HG02763 (cell line): Measurements from ENCODE around the gene DCAF10.
"Not testable (repeated sequence)": the region's sequence is repeated elsewhere in the genome, so short reads cannot be mapped to it uniquely, and the experiment has no call there.

Experiments used
- ATAC-seq: cut with Tn5 transposase; IDR thresholded peaks from one replicate; pipeline ENCODE4 v1.9.1; 2021; ENCODE audit warnings: mild to moderate bottlenecking, moderate library complexity; ENCODE audit not compliant: unreplicated experiment

The DCAF10 gene

DNA sequence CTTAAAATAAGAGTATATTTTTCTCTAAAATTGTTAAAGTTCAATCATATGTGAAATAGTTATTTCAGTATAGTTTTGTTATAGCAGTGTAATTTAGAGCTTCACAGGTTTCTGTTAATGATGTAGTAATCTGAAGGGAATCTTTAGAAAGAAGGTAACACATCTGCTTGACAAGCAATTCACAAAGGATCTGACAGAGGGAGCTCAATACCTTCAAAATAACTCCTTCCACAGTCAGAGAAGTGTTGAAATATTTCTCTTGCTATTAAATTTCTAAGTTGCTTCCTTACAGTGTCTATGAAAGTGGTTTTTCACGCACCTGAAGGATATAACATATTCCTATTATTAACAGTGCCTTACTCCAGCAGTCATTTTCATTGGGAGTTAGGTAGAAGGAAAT lies 58.4 kb downstream of the DCAF10 start:
- ATAC-seq: no peak

DNA sequence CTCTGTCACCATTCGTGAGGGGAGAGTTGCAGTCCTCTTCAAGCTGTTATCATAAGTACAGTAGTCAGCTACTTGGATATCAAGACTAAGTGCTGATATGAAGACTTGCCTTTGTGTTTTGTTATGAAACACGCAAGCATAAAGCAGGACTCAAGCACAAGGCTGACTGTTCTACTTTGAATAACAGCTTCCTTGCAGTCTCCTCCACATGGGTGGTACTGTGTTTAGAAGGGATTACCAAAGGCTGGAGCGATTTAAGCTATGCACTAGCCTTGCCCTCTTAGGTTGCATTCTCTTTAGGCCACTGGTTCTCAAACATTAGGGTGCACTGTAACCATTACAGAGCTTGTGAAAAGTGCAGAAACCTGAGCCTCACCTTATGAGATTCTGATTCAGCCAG lies 61.9 kb downstream of the DCAF10 start:
- no peak for ATAC-seq

DNA sequence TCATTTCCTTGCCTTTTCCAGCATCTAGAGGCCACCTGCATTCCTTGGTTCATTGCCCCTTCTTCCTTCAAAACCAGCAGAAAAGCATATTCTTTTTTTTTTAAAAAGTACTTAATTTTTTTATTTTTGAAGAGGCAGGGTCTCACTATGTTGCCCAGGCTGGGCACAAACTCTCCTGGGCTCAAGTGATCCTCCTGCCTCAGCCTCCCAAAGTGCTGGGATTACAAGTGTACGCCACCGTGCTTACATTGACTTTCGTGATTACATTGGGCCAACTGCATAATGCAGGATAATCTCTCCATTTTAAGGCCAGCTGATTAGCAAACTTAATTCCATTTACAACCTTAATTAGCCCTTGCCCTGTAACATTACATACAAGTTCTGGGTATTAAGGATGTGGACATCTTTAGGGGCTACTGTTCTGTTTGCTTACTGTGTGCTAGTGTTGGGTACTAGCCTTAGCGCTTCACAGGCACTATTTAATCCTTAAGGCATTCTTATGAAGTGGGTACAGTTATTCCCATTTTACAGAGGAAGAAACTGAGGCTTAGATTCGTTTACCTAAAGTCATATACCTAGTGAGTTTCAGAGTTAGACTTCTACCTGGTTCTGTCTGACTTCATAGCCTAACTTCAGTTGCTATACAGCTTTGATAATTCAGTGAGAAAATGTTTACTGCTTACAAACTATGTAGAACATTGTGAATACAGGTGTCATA lies 69.6 kb downstream of the DCAF10 start:
- ATAC-seq: no peak

DNA sequence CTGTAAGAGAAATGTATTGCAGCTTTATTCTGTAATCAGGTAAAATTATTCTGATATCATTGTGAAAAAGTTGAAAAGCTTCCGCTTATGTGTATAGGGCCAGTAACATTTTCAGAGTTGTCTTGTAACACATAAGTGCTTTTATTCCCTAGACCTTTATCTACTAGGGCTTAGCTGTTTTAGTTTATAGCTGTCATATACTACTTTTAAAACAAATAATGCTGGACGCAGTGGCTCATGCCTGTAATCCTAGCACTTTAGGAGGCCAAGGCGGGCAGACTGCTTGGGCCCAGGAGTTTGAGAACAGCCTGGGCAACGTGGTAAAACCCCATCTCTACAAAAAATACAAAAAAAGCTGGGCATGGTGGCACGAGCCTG lies 70.2 kb downstream of the DCAF10 start:
- ATAC-seq: no peak

DNA sequence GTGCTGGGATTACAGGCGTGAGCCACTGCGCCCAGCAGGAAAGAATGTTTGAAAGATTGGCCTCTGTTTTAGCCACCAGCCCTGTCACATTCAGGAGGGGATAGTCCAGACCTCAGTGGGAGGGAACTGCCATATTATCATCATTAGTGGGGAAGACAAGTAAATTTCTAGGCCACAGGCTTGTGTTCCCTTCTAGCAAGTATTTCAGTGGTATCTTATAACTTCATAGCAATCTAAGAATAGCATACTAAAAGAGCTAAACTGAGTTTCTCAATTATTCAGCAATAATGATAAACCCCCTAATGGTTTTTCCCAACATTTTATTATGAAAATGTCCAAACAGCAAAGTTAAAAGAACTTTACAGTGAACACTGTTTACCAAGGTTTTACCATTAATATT lies 73.4 kb downstream of the DCAF10 start:
- ATAC-seq: no peak

DNA sequence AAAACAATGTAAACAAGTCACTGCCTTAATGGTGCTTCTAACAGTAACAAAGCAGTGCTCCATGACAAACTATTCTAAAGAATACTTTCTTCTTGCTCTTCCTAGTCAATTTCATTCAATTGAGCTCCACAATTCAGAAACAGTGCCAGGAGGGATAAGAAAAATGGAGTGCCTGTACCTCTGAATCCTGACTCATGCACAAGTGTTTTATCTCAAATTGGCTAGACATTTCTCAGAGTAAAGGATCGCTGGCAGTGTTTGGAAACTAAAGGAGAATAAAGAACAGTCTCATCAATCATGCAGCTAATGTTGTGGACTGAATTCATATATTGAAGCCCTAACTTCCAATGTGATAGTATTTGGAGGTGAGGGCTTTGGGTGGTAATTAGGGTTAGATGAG lies 75.8 kb downstream of the DCAF10 start:
- ATAC-seq: no peak

DNA sequence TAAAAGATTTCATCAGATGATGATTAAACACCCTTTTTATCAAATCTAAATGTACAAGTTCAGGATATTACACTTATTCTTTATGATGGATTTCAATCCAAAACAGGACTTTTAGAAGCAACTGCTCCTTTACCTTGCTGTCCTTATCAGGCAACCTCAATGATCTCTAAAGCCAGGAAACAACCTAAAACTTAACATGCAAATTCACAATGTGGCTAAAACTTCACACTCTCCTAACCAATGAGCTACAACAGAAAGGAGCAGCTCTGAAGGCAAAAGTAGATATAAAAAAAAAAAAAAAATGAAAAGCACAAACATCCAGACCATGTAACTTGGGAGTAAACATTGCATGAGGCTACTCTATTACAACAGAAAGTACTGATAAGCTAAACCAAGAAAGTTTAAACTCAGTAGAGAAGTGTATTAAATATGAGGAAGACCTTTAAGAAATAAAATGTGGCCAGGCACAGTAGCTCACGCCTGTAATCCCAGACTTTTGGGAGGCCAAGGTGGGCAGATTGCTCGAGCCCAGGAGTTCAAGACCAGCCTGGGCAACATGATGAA lies 80.4 kb downstream of the DCAF10 start:
- no peak for ATAC-seq

DNA sequence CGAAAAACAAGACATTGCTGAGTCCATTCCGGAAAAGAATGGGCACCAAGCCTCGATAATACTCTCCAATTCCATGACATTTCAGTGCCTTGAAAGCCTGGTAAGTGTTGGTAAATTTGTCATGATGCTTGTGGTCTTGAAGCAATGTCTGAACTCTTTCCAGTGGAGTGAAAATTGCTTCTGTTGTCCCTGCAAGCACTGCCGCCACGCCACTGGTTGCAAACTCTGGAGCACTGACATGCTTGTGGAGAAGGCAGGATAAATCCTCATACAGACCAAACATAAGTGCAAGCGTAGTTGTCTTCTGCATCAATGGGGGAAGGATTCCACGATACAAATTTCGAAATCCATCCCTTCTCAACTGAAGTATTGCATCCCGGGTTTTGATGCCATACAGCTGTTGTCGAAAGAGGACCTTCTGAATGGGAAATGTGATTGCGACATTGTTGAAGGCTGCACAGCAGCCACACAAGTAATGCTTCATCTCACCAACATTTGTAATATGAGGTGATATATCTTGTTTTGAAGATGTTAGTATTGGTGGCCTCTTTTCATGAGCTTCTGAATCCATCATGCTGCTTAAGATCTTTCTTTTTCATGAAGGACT lies 87.5 kb downstream of the DCAF10 start:
- ATAC-seq: not testable (repeated sequence)

DNA sequence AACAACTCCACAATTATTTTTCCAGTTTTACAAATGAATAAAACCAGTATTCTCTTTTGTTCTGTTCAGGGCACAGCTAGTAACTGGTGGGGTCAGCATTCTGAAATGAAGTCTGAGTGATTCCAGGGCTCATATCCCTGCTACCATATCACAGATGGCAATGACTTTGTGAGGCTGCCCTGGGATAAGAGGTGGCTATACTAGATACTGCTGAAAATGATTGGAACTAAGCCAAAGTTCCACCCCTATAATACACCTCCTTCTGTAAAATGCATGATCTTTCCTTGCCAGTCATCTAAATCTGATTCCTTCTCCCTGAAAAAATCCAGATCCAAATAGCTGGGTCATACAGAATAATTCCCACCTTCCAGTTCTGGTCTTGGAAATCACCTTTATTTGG lies 88.9 kb downstream of the DCAF10 start:
- ATAC-seq: no peak

DNA sequence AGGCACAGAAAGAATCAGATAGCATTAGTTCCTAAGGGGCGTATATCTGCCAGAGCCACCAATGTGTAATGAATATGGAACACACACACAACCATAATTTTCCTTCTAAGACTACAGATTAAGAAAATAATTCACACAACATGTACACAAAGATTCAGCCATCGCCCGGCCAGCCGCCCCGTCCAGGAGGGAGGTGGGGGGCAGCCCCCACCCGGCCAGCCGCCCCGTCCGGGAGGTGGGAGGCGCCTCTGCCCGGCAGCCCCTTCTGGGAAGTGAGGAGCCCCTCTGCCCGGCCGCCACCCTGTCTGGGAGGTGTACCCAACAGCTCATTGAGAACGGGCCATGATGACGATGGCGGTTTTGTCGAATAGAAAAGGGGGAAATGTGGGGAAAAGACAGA lies 90.4 kb downstream of the DCAF10 start:
- not testable (repeated sequence) for ATAC-seq

DNA sequence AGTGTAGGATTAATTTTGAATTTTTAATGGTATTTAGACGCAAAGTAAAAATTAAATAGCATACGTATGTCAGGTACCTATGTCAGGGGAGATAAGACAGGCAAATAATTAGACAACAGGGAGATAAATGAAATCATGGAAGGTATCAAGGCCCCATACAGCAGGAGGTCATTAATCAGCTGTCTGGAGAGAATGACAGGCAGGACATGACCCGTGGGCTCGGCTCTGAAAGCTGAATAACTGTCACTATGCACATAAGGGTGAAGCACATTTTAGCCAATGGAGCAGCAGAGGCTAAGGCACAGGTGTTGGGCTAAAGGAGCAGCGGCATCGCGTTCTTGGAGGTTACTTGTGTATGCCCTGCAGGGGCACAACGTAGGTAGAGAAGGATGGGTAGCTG lies 91.5 kb downstream of the DCAF10 start:
- ATAC-seq: no peak

DNA sequence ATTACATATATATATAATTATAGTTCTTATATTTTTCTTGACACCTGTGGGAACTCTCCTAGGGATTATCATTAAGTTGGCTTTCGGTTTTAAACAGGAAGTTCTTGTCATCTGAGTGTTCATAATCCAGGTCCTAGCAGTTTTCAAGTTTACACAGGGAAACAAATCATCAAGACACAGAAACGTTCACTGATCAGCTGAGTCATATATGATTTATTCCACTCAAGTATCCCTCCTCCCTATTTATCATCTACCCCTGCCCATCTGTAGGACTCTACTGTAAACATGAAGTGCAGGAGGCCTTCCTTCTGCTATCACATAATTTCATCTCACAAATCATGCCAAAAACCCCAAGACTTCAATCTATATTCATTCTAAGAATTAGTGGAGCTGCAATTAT lies 97.1 kb downstream of the DCAF10 start:
- no peak for ATAC-seq

DNA sequence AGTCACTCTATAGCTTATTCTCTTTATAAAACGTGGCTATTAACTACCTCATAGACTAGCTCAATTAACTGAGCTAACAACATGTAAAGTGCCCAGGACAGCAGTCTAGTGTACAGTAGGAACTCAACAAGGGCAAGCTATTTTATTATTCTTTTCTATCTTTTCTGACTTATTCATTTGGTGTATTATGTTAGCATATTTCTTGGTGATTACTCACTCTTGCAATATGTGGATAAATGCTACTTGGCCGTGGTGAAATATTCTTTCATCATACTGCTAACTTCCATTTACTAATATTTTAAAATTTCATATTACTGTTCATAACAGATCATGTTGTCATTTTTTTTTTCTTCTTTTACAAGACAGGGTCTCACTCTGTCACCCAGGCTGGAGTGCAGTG lies 98.4 kb downstream of the DCAF10 start:
- no peak for ATAC-seq

DNA sequence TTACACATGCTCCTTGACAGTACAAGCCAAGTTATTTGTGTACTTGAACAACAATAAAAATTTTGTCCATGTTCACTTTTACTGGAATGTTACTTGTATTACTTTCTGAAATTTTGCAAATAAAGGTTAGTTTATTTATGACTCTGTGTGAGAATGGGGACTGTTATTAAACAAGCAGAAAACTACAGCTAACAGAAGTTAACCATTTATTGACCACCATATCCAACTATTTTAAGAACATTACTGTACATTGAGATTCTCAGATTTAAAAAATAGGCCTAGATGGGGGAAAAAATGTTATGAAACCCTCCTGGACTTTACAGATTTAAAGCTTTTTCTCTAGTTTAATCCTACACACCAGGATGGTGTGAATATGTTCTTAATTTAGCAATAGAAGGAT lies 101.5 kb downstream of the DCAF10 start:
- ATAC-seq: no peak

DNA sequence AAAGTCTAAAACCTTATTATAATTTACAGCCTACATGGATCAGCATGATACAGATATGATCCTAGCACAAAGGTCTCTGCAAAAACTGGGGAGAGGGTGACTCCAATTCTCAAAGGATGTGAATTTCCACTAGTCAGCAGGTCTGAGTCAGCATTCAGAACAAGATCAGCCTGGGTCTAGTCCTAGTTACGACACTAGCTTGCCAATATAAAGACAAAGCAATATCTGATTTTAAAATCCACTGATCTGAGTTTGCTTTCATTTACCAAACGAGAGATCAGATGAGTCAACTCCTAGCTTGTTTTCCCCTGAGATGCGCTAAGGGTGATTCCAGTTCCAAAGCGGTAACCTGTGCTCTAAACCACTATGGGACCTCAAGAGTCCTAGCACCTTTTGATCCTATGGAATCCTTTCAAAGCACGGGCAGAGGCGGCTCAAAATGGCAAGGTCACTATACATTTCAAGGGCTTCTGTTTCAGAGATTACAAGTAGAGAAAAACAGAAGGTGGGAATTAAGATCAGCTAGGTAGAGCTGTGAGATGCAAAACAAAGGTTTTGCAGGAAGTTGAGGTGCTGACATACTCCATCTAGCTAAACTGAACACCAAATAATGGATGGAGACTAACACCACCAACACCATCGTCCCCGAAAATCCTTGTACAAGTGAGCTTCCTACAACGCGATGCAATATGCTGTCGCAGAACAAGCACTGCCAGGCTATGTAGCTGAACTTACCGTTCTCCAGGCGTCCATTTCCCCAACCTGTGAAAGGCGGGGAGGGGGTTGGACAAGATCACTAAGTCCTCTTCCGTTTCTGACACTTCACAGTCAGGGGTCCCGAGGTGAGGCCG lies 102.4 kb downstream of the DCAF10 start:
- no peak for ATAC-seq

DNA sequence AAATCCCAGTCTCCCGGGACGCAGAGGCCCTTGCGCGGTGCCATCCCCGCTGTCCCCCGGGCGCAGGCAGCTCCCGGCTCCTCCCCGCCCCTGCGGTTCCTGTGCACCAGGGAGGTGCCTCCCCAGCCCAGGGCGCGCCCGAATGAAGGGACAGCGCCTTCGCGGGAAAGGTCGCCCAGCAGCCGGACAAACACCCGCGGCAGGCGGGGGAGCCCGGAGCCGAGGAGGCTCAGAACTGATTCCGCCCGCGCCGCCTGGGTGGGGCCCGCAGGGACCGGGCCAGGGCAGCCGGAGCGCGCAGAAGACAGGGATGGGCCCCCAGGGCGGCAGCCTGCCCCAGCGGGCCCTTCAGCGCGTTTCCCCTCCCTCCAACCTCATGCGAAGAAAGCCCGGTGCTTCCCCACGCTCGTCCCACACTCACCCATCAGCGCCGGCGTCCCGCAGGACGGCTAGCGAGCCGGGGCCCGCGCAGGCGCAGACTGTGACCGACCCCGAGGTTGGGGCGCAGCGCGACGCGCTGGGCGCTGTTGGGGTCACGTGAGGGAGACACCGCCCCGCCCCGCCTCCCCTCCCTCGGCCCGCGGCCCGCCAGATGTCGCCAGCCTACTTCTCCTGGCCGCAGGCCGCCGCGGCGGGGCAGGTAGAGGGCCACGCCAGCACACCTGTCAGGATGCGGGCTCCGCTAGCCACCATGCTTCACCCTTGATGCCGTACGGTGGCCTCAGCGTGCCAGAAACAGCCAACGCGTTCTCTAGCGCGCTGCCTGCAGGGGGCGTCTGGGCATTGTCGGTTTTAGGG lies 103.2 kb downstream of the DCAF10 start, which contains the start of gene SLC25A51:
TSS of gene SLC25A51 (minus strand) at position 481 of the 798 bp plus-strand sequence. CDS start 15,577 bp downstream, outside the sequence.
- ATAC-seq: peak; percentile 88

DNA sequence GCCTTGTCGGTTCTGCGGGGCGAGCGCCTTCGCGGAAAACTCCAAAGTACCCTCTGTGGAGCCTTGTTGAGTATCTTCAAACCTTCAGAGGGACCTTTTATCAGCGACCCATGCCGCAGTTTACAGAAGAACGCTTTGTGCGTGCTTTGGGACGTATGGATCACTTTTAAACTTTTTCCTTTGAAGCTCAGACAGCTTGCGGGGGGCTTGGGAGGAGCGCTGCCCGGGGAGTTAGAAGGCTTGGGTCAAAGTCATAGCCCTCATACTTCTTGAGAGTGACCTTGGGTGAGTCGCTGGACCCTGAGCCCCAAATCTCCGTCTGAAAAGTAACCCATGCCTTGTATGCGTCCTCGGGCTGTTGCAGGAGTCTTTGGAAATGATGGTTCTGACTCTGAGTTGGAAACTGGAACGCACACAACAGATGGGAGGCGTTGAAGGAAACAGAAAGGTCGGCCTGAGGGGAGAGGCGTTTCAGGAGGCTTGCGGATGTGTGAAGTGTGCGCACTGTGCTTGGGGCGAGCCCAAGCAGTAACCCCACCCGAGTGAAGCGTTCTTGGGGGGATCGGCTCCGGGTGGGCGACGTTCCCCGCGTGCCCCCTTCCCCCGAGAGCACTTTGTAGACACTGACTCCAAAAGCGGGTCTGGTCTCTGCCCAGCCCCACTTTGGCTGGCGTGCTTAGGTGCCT lies 104.0 kb downstream of the DCAF10 start:
- ATAC-seq: no peak

DNA sequence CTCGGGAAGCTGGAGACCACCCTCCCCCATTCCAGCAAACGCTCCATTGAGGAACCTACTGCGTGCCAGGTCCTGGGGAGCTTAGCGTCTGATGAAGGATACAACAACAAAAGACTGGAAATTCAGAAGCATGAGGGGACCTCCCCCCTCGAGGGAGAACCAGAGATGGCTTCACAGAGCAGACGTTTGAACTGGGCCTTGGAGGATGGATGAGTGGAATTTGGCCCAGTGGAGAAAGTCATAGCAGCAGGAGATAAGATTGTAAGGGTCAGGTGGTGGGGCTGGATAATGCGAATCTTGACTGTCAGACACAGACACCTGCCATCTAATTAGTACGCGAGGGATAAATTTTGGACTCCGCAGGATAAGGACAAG lies 104.5 kb downstream of the DCAF10 start:
- no peak for ATAC-seq

DNA sequence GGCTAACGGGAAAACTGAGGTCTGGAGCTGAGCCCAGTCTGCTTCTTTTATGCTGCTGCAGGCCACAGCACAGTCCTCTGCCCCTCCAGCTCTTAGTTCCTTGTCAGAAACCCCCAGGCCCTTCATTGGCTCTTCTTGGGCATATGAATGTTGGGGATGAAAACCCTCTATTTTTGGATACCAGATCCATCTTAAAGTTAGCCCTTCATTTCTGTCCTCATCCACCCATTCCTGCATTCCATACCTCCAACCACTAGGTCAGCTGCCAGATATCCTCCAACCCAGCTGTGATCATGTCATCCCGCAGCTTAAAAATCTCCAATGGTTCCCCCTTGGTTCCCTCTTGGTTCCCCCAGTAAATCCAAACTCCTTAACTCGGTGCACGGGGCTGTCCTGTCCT lies 105.2 kb downstream of the DCAF10 start:
- ATAC-seq: no peak
